Activated naive CD4-positive, alpha-beta T cell treated with anti-CD3 and anti-CD28 coated beads, Interleukin-2, amount 50 U/mL, for 72 hours (primary cell): Measurements from ENCODE around the gene SLC16A5. TPM values are rescaled to one million over a fixed set of nuclear protein-coding genes. Genes with fewer than 3 reads are reported as not detected.
"Not testable (repeated sequence)": the region's sequence is repeated elsewhere in the genome, so short reads cannot be mapped to it uniquely, and the experiment has no call there.

Source experiments
- ATAC-seq, 2 donors: fragments of 150-1000 bp; cut with Tn5 transposase; 2 replicates each; pipeline ENCODE4 v1.10.0; 2021; ENCODE audit warnings: mild to moderate bottlenecking in 2 of 2, moderate library complexity in 2 of 2
- DNase-seq, 2 donors: peaks; one replicate each; pipeline ENCODE4 v3.0.0; 2021 to 2022; ENCODE audit warnings: low spot score in 2 of 2
- H3K27ac Mint-ChIP-seq, 2 donors: one replicate each; pipeline ENCODE4 v1.8.0; 2022; ENCODE audit warnings: mild to moderate bottlenecking in 2 of 2, mixed read lengths in 2 of 2
- H3K36me3 Mint-ChIP-seq, 2 donors: one replicate each; pipeline ENCODE4 v1.8.0; 2022; ENCODE audit warnings: mixed read lengths in 2 of 2
- H3K9me3 Mint-ChIP-seq, 2 donors: one replicate each; pipeline ENCODE4 v1.8.0; 2022; ENCODE audit warnings: mixed read lengths in 2 of 2
- total RNA-seq, 2 donors: library from RNA; stranded (reverse); gene quantifications; one replicate each; pipeline ENCODE4 v1.2.3, GENCODE V29; 2022

The SLC16A5 gene
- total RNA-seq: 10 to 100 TPM in 1 of 2 donors, 1 to 10 TPM in 1; 6.0 to 10.9 TPM

GRCh38 chr17:75087558-75088453 lies at the start of gene SLC16A5:
TSS of gene SLC16A5 (plus strand) at chr17:75087954. CDS start at chr17:75093637, 5,683 bp downstream.
- DNase-seq: peak; percentile 49 to 75
- peak; percentile 67 to 76 for ATAC-seq
- Mint-ChIP-seq H3K9me3 (no peaks in the 10 kb centered on the region), H3K36me3 (no peaks in the 10 kb centered on the region), H3K27ac (peak within 1 kb of the TSS in 1 of 2 donors; percentile 72)

- H3K36me3 Mint-ChIP-seq: peaks cover 8 to 9% of the 10 kb centered on the region in 2 donors
- H3K27ac Mint-ChIP-seq: no peak overlapping the region
- no peak for DNase-seq
- H3K9me3 Mint-ChIP-seq: no peaks in the 10 kb centered on the region
- ATAC-seq: no peak
Measured at GRCh38 chr17:75039238-75039637, 48.5 kb upstream of the SLC16A5 start.

GRCh38 chr17:75041656-75042280 lies 46.0 kb upstream of the SLC16A5 start:
- DNase-seq (no peak), ATAC-seq (no peak)
- Mint-ChIP-seq H3K36me3 (peaks cover 8 to 11% of the 10 kb centered on the region in 2 donors), H3K27ac (no peak overlapping the region), H3K9me3 (no peaks in the 10 kb centered on the region)

GRCh38 chr17:75043789-75044188 lies 44.0 kb upstream of the SLC16A5 start:
- DNase-seq, H3K27ac Mint-ChIP-seq, H3K9me3 Mint-ChIP-seq, ATAC-seq: not testable (repeated sequence)
- peaks cover 8 to 15% of the 10 kb centered on the region in 2 donors for H3K36me3 Mint-ChIP-seq

GRCh38 chr17:75044716-75045115 lies 43.0 kb upstream of the SLC16A5 start:
- no peak for DNase-seq
- Mint-ChIP-seq H3K27ac (peak overlapping the region; percentile 46 to 51), H3K36me3 (peaks cover 5 to 12% of the 10 kb centered on the region in 2 donors), H3K9me3 (no peaks in the 10 kb centered on the region)
- ATAC-seq: no peak

- peaks cover 5 to 12% of the 10 kb centered on the region in 2 donors for H3K36me3 Mint-ChIP-seq
- DNase-seq, H3K9me3 Mint-ChIP-seq, ATAC-seq: not testable (repeated sequence)
- peak overlapping the region; percentile 96 to 97 for H3K27ac Mint-ChIP-seq
Measured at GRCh38 chr17:75045946-75046406, 41.8 kb upstream of the SLC16A5 start.

GRCh38 chr17:75046407-75047289 lies 41.1 kb upstream of the SLC16A5 start, which contains the start of the genes ATP5PD and KCTD2:
TSS of gene ATP5PD (minus strand) at chr17:75046969. CDS start at chr17:75042650, 4,319 bp downstream.
TSS of gene KCTD2 (plus strand) at chr17:75047225. CDS start at chr17:75047251, 26 bp downstream.
- peak within 1 kb of the TSS; percentile 96 to 97 for H3K27ac Mint-ChIP-seq
- DNase-seq (peak; percentile 94 to 97), ATAC-seq (peak; percentile 96 to 97)
- H3K36me3 Mint-ChIP-seq: peaks cover 5 to 12% of the 10 kb centered on the region in 2 donors
- no peaks in the 10 kb centered on the region for H3K9me3 Mint-ChIP-seq

- DNase-seq (peak in 1 of 2 donors; percentile 66), ATAC-seq (peak in 1 of 2 donors; percentile 1)
- H3K27ac Mint-ChIP-seq: peak overlapping the region; percentile 85 to 96
- peaks cover 11 to 18% of the 10 kb centered on the region in 2 donors for H3K36me3 Mint-ChIP-seq
- no peaks in the 10 kb centered on the region for H3K9me3 Mint-ChIP-seq
Measured at GRCh38 chr17:75047398-75048098, 40.2 kb upstream of the SLC16A5 start.

GRCh38 chr17:75048249-75048878 lies 39.4 kb upstream of the SLC16A5 start:
- Mint-ChIP-seq H3K36me3 (peaks cover 11 to 23% of the 10 kb centered on the region in 2 donors), H3K27ac (peak overlapping the region; percentile 85 to 96)
- no peak for ATAC-seq

GRCh38 chr17:75049057-75049456 lies 38.7 kb upstream of the SLC16A5 start:
- Mint-ChIP-seq H3K9me3 (no peaks in the 10 kb centered on the region), H3K27ac (no peak overlapping the region), H3K36me3 (peaks cover 11 to 23% of the 10 kb centered on the region in 2 donors)
- ATAC-seq (no peak), DNase-seq (no peak)

More at GRCh38 chr17:75048249-75048878, 39.4 kb upstream of the SLC16A5 start:
- no peak for DNase-seq
- no peaks in the 10 kb centered on the region for H3K9me3 Mint-ChIP-seq

GRCh38 chr17:75049706-75050105 lies 38.0 kb upstream of the SLC16A5 start:
- ATAC-seq (no peak), DNase-seq (no peak)
- no peak overlapping the region for H3K27ac Mint-ChIP-seq
- H3K9me3 Mint-ChIP-seq: no peaks in the 10 kb centered on the region
- peaks cover 11 to 23% of the 10 kb centered on the region in 2 donors for H3K36me3 Mint-ChIP-seq

- peaks cover 11 to 17% of the 10 kb centered on the region in 2 donors for H3K36me3 Mint-ChIP-seq
- ATAC-seq (no peak), DNase-seq (no peak)
- no peak overlapping the region for H3K27ac Mint-ChIP-seq
- no peaks in the 10 kb centered on the region for H3K9me3 Mint-ChIP-seq
Measured at GRCh38 chr17:75051941-75052340, 35.8 kb upstream of the SLC16A5 start.

GRCh38 chr17:75059369-75060345 lies 28.1 kb upstream of the SLC16A5 start:
- H3K36me3 Mint-ChIP-seq: peaks cover 5 to 22% of the 10 kb centered on the region in 2 donors

GRCh38 chr17:75060434-75061054 lies 27.2 kb upstream of the SLC16A5 start:
- H3K9me3 Mint-ChIP-seq: no peaks in the 10 kb centered on the region
- no peak overlapping the region for H3K27ac Mint-ChIP-seq
- ATAC-seq: no peak
- no peak for DNase-seq
- H3K36me3 Mint-ChIP-seq: peaks cover 5 to 22% of the 10 kb centered on the region in 2 donors

More at GRCh38 chr17:75059369-75060345, 28.1 kb upstream of the SLC16A5 start:
- ATAC-seq: peak in 1 of 2 donors; percentile 37
- no peak for DNase-seq
- H3K27ac Mint-ChIP-seq: peak overlapping the region in 1 of 2 donors; percentile 85
- H3K9me3 Mint-ChIP-seq: no peaks in the 10 kb centered on the region
